ENCODE measurements around the gene SLC6A9. TPM values are rescaled to one million over a fixed set of nuclear protein-coding genes. Genes with fewer than 3 reads are reported as not detected.

The SLC6A9 gene
- total RNA-seq, 1 experiment from 2014 or later = 0.74 TPM

Other genes starting within 250 kb of the SLC6A9 start
- 0.91 and 2.5 TPM in 2 replicates for gene ARTN, start 97.7 kb downstream of the SLC6A9 start, total RNA-seq (2014; rRNA removed; shearing (Covaris generic))
- 14.0 and 15.8 TPM in 2 replicates for gene IPO13, start 84.5 kb downstream of the SLC6A9 start, total RNA-seq (2014; rRNA removed; shearing (Covaris generic))
- gene DPH2, start 61.5 kb downstream of the SLC6A9 start, total RNA-seq (2014; rRNA removed; shearing (Covaris generic)) = 64.7 and 88.9 TPM in 2 replicates
- gene ATP6V0B, start 56.5 kb downstream of the SLC6A9 start, total RNA-seq (2014; rRNA removed; shearing (Covaris generic)) = 207 and 233 TPM in 2 replicates
- gene B4GALT2, start 52.3 kb downstream of the SLC6A9 start, total RNA-seq (2014; rRNA removed; shearing (Covaris generic)) = 55.9 and 58.1 TPM in 2 replicates
- gene CCDC24, start 39.9 kb downstream of the SLC6A9 start, total RNA-seq (2014; rRNA removed; shearing (Covaris generic)) = 1.8 and 3.6 TPM in 2 replicates
- not detected in 2 replicates for gene KLF17, start 87.4 kb upstream of the SLC6A9 start, total RNA-seq (2014; rRNA removed; shearing (Covaris generic))
- 0.48 TPM in 1 of 2 replicates, not detected in the other for gene KLF18, start 110.2 kb upstream of the SLC6A9 start, total RNA-seq (2014; rRNA removed; shearing (Covaris generic))
- 10.6 and 27.3 TPM in 2 replicates for gene DMAP1, start 182.0 kb upstream of the SLC6A9 start, total RNA-seq (2014; rRNA removed; shearing (Covaris generic))